Parathyroid adenoma (tissue), 2 donors: Measurements from ENCODE around the gene MTF1.
A peak's percentile ranks its signal among the peaks of the same experiment; 100 is the strongest.
"Not testable (repeated sequence)": the region's sequence is repeated elsewhere in the genome, so short reads cannot be mapped to it uniquely, and the experiment has no call there.

ENCODE experiments used
- H2AFZ ChIP-seq: fragments of 300-600 bp; sonication (generic); one replicate; pipeline ENCODE4 v1.7.0; 2017; ENCODE audit warnings: antibody characterized with exemption, mild to moderate bottlenecking
- H3K27ac ChIP-seq: fragments of 300-600 bp; sonication (generic); one replicate; pipeline ENCODE4 v1.7.0; 2017
- H3K27me3 ChIP-seq: fragments of 300-600 bp; sonication (generic); one replicate; pipeline ENCODE4 v1.7.0; 2017; ENCODE audit warnings: low read length; ENCODE audit not compliant: control insufficient read depth, insufficient read depth
- H3K36me3 ChIP-seq: fragments of 300-600 bp; sonication (generic); one replicate; pipeline ENCODE4 v1.7.0; 2017; ENCODE audit warnings: low read length; ENCODE audit not compliant: control insufficient read depth, insufficient read depth
- H3K4me1 ChIP-seq: fragments of 300-600 bp; sonication (generic); one replicate; pipeline ENCODE4 v1.7.0; 2017; ENCODE audit warnings: control low read depth
- H3K4me2 ChIP-seq: fragments of 300-600 bp; sonication (generic); one replicate; pipeline ENCODE4 v1.7.0; 2017; ENCODE audit warnings: low read length
- H3K4me3 ChIP-seq: fragments of 300-600 bp; sonication (generic); one replicate; pipeline ENCODE4 v1.7.0; 2017; ENCODE audit warnings: low read depth, low read length
- H3K79me2 ChIP-seq: fragments of 300-600 bp; sonication (generic); one replicate; pipeline ENCODE4 v1.7.0; 2017; ENCODE audit warnings: control low read depth
- H3K9ac ChIP-seq: fragments of 300-600 bp; sonication (generic); one replicate; pipeline ENCODE4 v1.7.0; 2017; ENCODE audit warnings: mild to moderate bottlenecking
- H3K9me3 ChIP-seq: fragments of 300-600 bp; sonication (generic); one replicate; pipeline ENCODE4 v1.7.0; 2017; ENCODE audit warnings: low read length; ENCODE audit not compliant: control insufficient read depth
- TF ChIP-seq, protein P1 (sequence below): fragments of 300-600 bp; sonication (generic); IDR thresholded peaks from one replicate; pipeline ENCODE4 v1.7.0; 2017; ENCODE audit warnings: antibody characterized with exemption, mild to moderate bottlenecking
- donor health status: primary hyperparathyroidism.

The MTF1 gene

DNA sequence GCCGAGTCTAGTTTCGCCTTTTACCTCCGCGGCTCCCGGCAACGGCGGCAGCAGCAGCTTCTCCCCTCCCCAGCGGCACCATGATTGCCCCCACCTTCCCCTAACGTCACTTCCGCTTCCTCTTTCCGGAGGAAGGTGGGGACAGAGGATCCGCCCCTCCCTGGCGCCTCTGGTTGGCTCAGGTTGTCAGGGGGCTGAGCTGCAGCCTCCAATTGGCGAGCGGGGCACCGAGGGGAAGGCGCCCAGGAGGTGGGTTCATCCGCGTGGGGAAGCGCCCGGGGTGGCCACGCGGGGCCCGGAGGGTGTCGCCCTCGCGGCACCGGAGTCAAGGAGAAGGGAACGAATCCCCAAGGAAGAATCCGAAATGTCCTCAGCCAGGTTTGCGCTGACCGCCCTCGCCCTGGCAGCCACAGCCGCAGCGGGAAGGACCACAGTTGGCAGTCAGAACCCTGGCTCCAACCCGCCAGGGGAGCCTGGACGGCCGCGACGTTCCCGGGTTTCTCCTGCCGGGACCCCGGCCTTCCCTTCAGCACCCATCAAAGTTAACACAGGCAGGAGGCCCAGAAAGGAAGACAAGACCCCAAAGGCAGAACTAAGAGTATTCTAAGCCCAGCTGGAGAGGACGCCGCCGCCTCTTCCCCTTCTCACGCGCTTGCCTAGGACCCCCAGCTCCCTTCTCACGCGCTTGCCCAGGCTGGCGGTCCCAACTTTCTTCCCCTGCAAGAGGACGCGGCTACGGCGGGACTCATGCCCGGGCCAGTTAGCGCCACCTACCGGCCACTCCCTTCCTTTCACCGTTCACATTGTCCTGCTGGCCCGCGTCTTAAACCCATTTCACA is at the start of gene MTF1:
MTF1 (minus strand) TSS at position 86 of the 839 bp plus-strand sequence. CDS start 1,934 bp downstream, outside the sequence.
- H3K9me3 ChIP-seq, result no peaks in the 10 kb centered on the region
- H3K27ac ChIP-seq, result peak within 1 kb of the TSS; percentile 76
- no peaks in the 10 kb centered on the region for H3K27me3 ChIP-seq
- TF ChIP-seq, protein P1, sequence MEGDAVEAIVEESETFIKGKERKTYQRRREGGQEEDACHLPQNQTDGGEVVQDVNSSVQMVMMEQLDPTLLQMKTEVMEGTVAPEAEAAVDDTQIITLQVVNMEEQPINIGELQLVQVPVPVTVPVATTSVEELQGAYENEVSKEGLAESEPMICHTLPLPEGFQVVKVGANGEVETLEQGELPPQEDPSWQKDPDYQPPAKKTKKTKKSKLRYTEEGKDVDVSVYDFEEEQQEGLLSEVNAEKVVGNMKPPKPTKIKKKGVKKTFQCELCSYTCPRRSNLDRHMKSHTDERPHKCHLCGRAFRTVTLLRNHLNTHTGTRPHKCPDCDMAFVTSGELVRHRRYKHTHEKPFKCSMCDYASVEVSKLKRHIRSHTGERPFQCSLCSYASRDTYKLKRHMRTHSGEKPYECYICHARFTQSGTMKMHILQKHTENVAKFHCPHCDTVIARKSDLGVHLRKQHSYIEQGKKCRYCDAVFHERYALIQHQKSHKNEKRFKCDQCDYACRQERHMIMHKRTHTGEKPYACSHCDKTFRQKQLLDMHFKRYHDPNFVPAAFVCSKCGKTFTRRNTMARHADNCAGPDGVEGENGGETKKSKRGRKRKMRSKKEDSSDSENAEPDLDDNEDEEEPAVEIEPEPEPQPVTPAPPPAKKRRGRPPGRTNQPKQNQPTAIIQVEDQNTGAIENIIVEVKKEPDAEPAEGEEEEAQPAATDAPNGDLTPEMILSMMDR, result peak; percentile 81
- H3K9ac ChIP-seq, result peak within 1 kb of the TSS; percentile 61
- no peaks in the 10 kb centered on the region for H3K36me3 ChIP-seq
- H3K4me2 ChIP-seq, result peak within 1 kb of the TSS; percentile 90
- H3K4me1 ChIP-seq, result peaks cover 3% of the 10 kb centered on the region
- peak within 1 kb of the TSS; percentile 89 for H2AFZ ChIP-seq
- H3K79me2 ChIP-seq, result peaks cover 7% of the 10 kb centered on the region
- peak within 1 kb of the TSS; percentile 90 for H3K4me3 ChIP-seq

DNA sequence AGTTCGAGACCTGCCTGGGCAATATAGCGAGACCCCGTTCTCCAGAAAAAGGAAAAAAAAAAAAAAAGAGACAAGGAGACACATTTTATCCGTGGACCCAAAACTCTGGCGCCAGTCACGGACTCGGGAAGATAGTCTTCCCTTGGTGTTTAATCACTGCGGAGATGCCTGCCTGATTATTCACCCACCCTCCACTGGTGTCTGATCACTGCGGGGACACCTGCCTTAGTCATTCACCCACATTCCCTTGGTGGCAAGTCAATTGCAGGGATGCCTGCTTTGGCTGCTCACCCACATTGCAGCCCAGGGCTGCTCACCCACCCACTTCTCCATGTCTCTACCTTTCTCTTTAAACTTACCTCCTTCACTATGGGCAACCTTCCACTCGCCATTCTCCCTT is 49.1 kb upstream of the MTF1 start:
- not testable (repeated sequence) for H3K79me2 ChIP-seq, H3K27me3 ChIP-seq, H3K27ac ChIP-seq, H2AFZ ChIP-seq, H3K9me3 ChIP-seq, H3K4me2 ChIP-seq, H3K9ac ChIP-seq, H3K4me3 ChIP-seq, H3K36me3 ChIP-seq, H3K4me1 ChIP-seq

DNA sequence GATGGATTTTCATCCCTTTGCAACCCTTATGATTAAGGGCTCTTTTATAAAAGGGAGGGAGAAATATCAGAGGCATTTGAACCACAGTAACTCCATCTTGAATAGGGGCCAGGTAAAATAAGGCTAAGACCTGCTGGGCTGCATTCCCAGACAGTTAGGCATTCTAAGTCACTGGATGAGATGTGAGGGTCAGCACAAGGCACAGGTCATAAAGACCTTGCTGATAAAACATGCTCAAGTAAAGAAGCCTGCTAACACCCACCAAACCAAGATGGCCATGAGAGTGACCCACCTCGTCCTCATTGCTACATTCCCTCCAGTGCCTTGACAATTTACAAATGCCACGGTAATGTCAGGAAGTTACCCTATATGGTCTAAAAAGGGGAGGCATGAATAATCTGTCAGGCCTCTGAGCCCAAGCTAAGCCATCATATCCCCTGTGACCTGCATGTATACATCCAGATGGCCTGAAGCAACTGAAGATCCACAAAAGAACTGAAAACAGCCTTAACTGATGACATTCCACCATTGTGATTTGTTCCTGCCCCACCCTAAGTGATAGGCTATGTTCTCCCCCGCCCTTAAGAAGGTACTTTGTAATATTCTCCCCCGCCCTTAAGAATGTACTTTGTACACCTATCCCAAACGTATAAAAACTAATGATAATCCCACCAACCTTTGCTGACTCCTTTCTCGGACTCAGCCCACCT is 48.2 kb upstream of the MTF1 start:
- H3K9ac ChIP-seq, H3K36me3 ChIP-seq: not testable (repeated sequence)

DNA sequence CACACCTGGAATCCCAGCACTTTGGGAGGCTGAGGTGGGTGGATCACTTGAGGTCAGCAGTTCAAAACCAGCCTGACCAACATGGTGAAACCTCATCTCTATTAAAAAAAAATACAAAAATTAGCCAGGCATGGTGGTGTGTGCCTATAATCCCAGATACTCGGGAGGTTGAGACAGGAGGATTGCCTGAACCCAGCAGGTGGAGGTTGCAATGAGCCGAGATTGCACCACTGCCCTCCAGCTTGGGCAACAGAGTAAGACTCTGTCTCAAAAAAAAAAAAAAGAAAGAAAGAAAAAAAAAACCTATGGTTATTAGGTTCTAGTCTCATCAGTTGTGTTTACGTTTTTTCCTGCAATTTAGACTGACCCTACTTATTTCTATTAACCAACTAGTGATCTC is 47.2 kb upstream of the MTF1 start:
- H3K4me1 ChIP-seq, H3K79me2 ChIP-seq, H3K27ac ChIP-seq, H2AFZ ChIP-seq, H3K36me3 ChIP-seq, H3K4me3 ChIP-seq, H3K9me3 ChIP-seq, H3K9ac ChIP-seq, H3K4me2 ChIP-seq, H3K27me3 ChIP-seq: not testable (repeated sequence)

More for the DNA sequence above, 48.2 kb upstream of the MTF1 start:
- not testable (repeated sequence) for H3K4me2 ChIP-seq, H3K27ac ChIP-seq, H3K9me3 ChIP-seq, H3K4me1 ChIP-seq, H3K79me2 ChIP-seq, H2AFZ ChIP-seq, H3K4me3 ChIP-seq, H3K27me3 ChIP-seq

DNA sequence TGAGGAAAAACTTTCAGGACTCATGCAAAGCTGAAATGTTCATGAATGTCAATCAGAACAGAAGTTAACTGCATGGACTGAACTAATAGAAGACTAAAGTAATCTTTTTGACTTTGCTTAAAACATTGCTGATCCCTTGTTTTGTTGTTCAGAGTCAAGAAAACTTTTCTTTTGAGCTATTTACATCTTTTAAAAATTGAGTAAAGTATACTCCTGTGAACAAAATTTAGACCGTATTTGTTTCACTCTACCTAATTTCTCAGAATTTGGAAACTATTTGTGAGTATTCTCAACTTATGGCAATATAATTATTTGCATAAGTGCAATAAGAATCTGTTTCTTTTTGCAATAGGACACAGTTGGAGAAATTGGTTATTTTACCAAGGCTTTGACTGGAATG is 46.3 kb upstream of the MTF1 start:
- H3K36me3 ChIP-seq, result no peaks in the 10 kb centered on the region
- no peak overlapping the region for H3K4me3 ChIP-seq
- H3K79me2 ChIP-seq, result no peaks in the 10 kb centered on the region
- no peak overlapping the region for H3K27ac ChIP-seq
- no peaks in the 10 kb centered on the region for H3K4me1 ChIP-seq
- H2AFZ ChIP-seq, result no peak overlapping the region
- no peak overlapping the region for H3K4me2 ChIP-seq
- no peaks in the 10 kb centered on the region for H3K9me3 ChIP-seq
- no peaks in the 10 kb centered on the region for H3K27me3 ChIP-seq
- H3K9ac ChIP-seq, result no peak overlapping the region
- TF ChIP-seq, protein P1, result no peak

DNA sequence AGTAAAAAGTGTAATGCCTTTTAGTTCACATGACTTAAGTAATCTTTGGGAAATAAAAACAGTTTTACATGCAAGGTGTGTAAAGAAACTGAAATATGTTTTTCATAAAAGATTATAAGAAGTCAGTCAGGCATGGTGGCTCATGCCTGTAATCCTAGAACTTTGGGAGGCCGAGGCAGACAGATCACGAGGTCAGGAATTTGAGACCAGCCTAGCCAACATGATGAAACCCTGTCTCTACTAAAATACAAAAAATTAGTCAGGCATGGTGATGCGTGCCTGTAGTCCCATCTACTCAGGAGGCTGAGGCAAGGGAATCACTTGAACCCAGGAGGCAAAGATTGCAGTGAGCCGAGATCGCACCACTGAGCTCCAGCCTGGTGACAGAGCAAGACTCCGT is 44.5 kb upstream of the MTF1 start:
- H3K4me3 ChIP-seq, H3K27ac ChIP-seq, H3K27me3 ChIP-seq, H3K36me3 ChIP-seq, H3K4me1 ChIP-seq, H3K9me3 ChIP-seq, H3K9ac ChIP-seq, H2AFZ ChIP-seq, H3K4me2 ChIP-seq, H3K79me2 ChIP-seq: not testable (repeated sequence)
